M059J (cell line): Measurements from ENCODE around the gene TRAF2. TPM values are rescaled to one million over a fixed set of nuclear protein-coding genes. Genes with fewer than 3 reads are reported as not detected.

Experiments
- DNase-seq: peaks from one replicate; pipeline ENCODE4 v3.0.0-alpha.2; 2012; ENCODE audit warnings: low read depth
- total RNA-seq: library from RNA; depleted of rRNA; stranded (reverse); fragments of >200 nt; shearing (Covaris generic); gene quantifications from 2 replicates; pipeline ENCODE4 v1.2.3, GENCODE V29; 2014

TRAF2 gene
- total RNA-seq, 1 experiment from 2014 or later = 26.8 TPM

DNA sequence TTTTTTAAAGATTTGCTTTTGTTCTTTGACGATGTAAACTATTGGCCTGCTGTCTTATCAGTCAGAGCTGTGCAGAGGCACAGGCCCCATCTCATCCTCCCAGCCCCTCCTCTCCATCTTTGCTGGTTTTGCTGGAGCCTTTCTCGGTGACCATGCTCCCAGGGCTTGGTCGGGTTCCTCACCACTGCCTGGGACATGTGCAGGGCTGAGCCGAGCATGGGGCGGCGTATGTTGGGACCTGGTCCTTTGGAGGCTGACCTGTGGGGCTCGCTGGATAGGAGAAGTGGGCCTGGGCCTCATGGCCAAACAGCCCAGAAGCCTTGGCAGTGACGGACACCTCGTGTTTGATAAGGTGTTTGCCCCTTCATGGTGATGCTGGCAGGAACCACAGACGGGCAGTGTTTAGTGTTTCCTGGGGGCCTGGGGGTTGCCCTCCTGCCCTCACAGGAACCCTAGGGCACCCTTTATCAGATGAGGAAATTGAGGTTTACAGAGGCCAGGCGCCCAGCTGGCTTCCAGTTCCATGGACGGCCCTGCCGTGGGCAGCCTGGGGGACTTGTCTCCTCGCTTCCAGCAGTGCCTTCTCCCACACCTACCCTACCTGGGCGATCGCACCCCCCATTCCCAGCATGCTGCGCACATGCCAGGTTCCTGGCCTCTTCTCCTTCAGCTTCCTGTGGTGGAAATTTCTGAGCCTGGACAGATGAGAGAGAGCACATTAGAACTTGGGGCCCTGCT, 27.6 kb downstream of the TRAF2 start:
- DNase-seq = no peak

DNA sequence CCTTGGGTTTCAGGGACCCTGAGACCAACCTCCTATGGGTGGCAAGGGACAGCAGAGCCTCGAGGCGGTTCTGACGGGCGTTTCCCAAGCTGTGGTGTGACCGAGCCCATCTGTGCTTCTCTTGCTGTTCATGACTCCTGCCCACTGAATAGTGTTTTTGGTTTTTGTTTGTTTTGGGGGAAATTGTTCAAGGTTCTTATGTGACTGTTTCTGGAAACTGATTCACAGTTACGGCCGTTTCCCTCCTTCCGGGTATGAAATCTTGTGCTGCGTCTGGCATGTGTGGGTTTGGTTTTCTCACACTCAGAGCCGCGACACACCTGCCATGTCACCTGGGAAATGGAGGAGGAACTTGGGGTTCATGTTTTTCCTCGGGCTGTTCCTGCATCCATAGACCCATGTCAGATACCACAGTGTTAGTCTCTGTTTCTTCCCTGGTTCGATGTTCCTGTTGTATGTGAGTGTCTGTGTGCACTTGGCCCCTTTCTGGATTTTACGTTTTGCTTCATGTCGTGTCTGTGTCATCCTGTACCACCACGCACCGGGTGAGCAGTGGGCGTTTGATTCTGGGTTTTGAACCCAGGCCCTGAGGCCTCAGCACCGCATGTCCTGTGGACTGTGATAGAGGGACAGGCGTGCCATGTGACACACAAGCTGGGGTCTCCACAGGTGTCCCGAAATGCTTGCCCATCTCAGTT, 29.5 kb downstream of the TRAF2 start:
- DNase-seq = no peak

DNA sequence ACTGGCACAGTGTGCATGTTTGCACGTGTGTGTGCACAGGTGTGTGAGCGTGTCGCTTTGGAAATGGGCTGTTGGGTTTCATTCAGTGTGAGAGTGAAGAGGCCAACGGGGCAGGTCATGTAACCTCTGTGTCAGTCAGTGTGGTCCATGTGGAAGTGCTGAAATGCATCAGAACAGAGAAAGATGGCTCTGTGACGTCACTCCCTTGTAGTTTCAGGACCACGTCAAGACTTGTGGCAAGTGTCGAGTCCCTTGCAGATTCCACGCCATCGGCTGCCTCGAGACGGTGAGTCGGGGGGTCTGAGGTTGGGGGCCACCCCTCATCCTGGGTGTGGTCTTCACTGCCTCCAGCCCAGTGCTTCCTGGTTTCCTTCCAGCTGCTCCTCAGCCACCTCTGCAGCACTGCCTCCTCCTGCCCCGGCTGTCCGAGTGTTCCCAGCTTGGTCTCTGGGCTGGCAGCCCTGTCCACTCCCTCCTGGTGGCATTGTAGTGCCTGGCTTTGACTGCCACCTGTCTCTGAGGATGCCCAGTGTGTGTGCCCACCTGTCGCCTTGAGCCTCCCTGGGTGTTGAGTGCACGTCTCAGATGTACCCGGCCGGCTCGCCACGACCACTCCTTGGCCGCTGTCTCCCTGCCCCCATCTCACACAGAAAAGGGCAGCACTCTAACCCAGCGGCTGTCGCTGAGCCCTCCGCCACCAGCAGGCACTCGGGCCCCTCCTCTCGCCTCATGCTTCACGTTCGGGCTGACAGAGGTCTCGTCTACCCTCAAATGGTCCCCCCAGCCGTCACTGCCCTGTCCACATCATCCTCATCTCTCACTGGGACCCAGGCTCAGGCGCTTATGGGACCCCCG, 30.2 kb downstream of the TRAF2 start:
- no peak for DNase-seq

DNA sequence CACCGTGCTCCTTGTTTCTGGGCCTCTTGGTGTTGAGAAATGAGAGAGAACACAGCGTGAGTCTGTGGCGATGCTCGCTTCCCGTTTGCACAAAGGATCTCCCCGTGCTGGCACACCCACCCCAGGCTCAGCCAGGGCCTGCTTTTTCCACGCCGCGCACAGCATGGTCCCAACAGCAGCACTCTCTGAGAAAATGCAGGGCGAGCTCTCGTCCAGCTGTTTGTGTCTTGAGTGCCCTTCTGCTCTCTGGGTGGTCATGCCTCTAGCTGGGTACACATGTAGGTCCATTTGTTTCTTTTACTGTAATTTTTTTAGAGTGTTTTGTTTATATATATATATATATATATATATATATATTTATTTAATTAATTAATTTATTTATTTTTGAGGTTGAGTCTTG, 31.6 kb downstream of the TRAF2 start:
- DNase-seq = no peak

DNA sequence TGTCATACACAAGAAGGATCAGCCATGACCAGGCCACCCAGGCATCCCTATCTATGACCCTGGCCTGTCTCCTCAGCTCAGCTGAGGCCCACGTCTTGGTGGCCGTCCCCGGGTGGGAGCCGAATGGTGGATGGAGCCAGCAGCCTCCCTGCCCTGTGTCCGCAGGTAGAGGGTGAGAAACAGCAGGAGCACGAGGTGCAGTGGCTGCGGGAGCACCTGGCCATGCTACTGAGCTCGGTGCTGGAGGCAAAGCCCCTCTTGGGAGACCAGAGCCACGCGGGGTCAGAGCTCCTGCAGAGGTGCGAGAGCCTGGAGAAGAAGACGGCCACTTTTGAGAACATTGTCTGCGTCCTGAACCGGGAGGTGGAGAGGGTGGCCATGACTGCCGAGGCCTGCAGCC, 33.8 kb downstream of the TRAF2 start:
- no peak for DNase-seq

DNA sequence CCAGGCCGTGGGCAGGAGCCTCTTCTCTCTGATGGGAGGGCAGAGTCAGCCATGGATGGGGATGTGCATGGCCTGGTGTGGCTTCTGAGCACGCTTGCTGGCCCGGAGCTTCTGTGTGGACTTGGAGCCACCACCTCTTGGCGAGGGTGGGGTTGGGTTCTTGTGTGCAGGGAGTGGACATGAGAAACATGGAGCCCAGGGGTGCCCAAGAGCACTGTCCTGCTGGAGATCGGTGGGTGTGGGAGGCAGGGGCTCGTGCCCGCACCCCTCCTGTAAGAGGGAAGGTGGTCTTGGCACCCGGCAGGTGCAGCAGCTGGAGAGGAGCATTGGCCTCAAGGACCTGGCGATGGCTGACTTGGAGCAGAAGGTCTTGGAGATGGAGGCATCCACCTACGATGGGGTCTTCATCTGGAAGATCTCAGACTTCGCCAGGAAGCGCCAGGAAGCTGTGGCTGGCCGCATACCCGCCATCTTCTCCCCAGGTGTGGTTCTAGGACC, 34.5 kb downstream of the TRAF2 start:
- no peak for DNase-seq

DNA sequence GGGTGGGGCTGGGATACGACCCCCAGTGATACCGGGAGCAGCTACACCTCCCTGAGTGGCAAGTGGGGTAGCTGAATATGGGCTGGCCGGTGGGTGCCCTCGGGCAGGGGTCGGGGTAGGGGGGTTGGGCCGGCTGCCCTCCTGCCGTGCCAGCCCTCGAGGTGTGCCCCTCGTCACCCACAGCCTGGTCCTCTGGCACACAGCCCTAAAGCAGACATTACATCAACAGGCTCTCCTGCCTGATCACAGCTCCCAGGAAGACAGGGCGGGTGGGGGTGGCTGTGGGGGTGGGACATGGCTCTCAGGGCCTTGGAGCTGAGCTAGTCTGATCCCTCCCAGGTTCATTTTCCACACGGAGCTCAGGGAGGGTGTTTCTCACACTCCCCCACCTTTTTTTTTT, 35.0 kb downstream of the TRAF2 start:
- no peak for DNase-seq

DNA sequence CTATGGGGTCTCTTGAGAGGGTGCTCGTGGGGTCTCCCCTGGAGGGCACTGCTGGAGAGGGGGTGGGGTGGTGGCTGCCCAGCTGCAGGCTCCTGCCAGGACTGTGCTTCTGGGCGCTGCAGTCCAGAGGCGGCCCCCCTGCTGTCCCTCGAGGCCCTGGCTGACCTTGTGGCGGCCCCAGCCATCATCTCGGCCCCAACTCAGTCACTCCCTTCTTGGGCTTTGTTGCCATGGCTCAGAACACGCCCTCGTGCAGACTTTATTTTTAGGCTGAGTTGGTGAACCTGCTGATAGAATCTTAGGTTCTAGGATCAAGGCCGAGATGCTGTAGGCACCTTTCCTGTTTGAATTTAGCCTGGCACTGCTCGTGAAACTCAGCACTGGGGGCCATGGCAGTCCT, 35.4 kb downstream of the TRAF2 start:
- DNase-seq = no peak

DNA sequence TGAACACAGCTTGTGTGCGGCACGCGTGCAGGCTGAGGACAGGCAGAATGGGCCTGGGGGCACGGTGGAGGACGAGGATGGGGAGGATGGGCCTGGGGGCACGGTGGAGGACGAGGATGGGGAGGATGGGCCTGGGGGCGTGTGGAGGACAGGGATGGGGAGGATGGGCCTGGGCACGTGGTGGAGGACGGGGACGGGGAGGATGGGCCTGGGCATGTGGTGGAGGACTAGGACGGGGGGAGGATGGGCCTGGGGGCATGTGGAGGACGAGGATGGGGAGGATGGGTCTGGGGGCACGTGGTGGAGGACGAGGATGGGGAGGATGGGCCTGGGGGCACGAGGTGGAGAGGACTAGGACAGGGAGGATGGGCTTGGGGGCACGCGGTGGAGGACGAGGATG, 36.2 kb downstream of the TRAF2 start:
- DNase-seq = no peak

DNA sequence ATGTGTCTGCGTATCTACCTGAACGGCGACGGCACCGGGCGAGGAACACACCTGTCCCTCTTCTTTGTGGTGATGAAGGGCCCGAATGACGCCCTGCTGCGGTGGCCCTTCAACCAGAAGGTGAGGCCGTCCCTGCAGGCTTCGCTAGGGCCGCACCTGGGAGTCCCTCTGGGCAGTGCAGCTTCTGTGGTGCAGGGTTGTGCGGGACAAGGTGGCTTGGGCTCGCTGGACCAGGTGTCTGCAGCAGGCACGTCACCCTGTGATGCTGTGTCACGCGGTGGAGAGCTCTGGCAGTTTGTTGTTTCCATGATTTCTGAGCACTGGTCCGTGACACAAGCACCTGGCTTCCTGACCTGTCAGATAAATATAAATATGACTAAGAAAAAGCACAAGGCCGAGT, 37.6 kb downstream of the TRAF2 start:
- DNase-seq = no peak

DNA sequence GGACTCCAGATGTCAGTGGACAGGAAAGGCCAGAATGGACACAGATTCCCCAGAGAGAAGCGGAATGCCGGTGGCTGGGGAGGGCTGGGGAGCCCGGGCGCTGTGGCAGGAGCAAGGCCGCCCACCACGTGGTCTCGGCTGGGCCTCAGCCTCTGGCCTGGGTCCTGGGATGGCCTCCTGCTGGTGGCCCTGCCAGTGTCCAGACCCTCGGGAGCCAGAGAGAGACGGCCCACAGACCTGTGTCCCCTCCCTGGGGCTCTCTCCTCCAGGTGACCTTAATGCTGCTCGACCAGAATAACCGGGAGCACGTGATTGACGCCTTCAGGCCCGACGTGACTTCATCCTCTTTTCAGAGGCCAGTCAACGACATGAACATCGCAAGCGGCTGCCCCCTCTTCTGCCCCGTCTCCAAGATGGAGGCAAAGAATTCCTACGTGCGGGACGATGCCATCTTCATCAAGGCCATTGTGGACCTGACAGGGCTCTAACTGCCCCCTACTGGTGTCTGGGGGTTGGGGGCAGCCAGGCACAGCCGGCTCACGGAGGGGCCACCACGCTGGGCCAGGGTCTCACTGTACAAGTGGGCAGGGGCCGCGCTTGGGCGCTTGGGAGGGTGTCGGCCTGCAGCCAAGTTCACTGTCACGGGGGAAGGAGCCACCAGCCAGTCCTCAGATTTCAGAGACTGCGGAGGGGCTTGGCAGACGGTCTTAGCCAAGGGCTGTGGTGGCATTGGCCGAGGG, 39.3 kb downstream of the TRAF2 start:
- DNase-seq = no peak

DNA sequence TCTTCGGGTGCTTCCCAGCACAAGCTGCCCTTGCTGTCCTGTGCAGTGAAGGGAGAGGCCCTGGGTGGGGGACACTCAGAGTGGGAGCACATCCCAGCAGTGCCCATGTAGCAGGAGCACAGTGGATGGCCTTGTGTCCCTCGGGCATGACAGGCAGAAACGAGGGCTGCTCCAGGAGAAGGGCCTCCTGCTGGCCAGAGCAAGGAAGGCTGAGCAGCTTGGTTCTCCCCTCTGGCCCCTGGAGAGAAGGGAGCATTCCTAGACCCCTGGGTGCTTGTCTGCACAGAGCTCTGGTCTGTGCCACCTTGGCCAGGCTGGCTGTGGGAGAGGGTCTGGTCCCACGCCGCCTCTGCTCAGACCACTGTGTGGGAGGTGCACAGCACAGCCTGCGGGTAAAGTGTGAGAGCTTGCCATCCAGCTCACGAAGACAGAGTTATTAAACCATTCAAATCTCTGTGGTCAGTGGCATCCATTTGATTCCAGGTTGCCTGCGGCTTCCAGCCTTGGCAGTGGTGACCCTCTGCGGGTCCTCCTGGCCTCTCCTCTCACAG, 39.9 kb downstream of the TRAF2 start:
- no peak for DNase-seq

DNA sequence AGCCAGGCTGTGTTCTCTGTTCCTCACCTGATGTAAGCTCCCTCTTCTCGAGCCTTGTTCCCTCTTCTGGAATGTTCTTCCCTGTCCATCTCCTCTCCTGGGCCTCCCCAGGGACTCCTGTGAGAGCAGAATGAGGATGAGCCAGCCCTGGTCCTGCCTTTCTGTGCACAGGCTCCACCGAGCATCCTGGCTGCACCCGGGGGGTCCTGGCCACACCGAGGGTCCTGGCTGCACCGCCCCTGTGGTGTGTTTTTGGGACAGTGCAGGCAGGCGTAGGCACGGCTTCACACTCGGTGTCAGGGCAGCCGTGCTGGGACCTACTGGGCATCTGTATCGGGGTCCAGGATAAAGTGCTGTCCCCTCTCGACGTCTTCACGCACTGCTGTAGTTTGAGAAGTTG, 40.4 kb downstream of the TRAF2 start:
- DNase-seq = no peak

DNA sequence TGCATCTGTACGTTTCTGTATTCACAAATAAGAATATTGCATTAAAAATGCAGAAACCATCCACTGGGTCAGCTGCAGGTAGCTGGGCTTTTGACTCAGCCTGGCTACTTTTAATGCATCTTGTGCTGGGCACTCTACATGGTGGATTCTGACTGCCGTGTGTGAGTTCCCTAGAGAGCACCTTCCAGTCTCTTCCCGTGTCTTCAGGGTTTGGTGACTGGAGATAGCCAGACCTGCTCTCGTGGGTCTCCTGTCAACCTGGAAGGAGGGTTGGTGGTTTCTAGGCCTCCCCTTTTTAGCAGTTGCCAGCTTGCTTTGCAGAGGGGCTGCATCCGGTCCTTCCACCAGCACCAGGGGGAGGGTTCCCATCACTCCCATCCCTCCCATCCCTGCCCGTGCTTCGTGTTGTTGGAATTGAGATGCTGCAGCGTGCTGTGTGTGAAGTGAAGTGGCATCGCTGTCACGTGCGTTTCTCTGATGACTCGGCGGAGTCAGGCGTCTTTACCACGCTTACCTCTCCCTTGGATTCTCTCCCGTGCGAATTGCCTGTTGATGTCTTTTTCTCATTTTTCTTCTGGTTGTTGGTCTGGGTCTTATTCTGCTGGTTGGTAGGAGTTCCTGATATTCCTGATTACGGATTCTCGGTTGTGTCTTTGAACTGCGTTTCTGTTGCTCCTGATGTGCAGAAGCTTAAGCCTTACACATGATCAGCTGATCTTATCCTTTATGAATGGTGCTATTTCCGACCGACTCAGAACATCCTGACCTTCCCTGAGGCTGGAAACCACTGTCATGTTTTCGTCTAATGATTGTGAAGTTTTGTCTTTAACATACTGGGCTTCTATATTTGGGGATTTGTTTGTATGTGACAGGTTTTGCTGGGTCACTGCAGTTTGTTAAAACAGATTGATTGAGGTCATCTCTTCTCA, 41.3 kb downstream of the TRAF2 start:
- no peak for DNase-seq

DNA sequence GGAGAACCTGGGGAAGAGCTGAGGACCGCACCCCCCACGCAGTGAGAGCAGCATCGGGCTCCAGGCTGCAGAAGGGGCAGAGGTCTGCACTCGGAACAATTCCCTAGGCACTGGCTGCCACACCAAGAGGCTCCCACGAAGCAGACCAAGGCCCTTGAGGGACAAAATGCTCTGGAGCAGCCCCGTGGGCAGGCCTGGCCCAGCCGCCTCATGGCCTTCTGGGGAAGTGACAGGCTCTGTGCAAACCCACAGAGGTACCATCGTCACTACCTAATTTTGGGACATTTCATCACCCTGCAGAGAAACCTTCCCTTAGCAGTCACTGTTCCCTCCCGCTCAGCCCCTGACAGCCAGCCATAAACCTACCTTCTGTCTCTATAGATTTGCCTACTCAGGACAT, 42.3 kb downstream of the TRAF2 start:
- DNase-seq = no peak

DNA sequence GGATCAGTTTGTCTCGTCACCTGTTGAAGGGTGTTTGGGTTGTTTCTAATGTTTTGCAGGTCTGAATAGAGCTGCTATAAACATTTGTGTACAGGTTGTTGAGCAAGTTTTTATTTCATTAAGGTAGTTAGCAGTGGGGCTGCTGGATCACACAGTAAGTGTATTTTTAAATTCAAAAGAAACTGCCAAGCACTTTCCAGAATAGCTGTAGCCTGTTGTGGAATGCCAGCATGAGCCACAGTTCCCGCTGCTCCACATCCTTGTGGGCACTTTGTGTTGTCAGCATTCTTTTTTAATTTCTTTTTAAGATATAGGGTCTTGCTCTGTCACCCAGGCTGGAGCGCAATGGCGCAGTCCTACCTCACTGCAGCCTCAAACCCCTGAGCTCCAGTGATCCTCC, 43.7 kb downstream of the TRAF2 start:
- no peak for DNase-seq

DNA sequence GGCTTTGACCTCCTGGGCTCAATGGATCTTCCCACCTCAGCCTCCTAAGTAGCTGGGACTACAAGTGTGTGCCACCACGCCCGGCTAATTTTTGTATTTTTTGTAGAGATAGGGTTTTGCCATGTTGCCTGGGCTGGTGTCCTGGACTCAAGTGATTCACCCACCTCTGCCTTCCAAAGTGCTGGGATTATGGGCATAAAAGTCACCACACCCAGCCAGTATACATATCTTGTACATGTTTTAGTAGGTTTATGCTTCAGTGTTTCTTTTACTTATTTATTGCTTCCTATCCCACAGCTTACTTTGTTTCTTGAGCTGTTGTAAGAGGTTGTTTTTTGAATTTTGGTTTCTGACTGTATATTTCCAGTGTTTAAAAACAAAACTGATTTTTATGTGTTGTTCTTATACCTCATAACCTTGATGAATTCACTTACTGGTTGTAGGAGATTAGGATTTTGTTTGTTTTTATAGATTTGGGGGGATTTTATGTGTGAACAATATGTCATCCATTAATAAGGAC, 45.4 kb downstream of the TRAF2 start:
- no peak for DNase-seq

DNA sequence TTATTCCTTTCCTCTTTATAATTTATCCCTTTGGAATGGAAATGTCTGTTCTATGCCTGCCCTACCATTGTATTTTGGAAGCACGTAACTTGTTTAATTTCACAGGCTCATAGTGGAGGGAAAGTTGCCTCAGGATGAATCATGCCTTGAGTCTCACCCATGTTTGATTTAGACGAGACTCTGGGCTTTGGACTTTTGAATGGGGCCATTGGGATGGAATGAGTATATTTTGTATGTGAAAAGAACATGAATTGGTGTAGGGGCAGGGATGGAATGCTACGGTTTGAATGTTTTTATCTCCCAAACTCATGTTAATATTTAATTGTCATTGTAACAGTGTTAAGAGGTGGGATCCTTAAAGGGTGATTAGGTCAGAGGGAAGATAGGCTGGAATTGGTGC, 48.0 kb downstream of the TRAF2 start:
- no peak for DNase-seq

DNA sequence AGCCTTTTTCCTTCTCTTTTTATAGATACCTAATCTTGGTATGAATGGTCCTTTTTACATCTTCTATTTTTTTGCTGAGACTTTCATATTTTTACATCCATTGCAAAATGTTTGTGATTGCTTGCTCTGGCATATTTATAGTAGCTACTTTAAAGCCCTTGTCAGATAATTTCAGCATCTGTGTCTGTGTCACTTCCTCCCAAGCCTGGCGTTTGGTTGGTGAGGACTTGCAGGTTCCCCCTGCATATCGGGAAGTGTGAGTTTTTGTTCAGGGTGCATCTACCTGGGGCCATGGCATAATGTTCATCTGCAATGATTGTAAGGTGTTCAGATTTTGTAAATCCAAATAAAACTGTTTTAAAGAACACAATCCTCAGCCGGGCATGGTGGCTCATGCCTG, 49.3 kb downstream of the TRAF2 start:
- no peak for DNase-seq

DNA sequence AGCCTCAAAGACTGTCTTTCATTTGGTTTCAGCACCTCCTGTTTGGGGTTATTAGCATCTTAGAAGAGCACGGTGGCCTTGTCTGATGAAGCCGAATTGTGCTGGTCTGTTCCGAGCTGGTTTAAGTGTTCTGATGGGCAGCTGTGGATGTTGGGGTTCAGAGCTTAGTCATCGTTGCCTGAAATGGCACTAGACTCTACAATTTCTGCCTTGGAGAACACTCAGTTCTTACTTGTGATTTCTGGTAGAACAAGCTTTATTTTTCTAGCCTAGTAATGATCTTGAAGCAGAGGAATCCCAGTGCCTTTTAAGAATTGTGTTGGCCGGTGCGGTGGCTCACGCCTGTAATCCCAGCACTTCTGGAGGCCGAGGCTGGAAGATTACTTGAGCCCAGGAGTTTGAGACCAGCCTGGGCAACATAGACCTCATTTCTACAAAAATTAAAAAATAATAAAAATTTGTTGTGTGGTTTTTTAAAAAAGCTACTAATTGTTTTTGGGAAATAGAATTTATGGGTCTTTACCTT, 50.4 kb downstream of the TRAF2 start:
- no peak for DNase-seq
